ENCODE measurements around the gene CDIP1. TPM values are rescaled to one million over a fixed set of nuclear protein-coding genes. Genes with fewer than 3 reads are reported as not detected.

Gene CDIP1
- total RNA-seq: 18.5 TPM

DNA sequence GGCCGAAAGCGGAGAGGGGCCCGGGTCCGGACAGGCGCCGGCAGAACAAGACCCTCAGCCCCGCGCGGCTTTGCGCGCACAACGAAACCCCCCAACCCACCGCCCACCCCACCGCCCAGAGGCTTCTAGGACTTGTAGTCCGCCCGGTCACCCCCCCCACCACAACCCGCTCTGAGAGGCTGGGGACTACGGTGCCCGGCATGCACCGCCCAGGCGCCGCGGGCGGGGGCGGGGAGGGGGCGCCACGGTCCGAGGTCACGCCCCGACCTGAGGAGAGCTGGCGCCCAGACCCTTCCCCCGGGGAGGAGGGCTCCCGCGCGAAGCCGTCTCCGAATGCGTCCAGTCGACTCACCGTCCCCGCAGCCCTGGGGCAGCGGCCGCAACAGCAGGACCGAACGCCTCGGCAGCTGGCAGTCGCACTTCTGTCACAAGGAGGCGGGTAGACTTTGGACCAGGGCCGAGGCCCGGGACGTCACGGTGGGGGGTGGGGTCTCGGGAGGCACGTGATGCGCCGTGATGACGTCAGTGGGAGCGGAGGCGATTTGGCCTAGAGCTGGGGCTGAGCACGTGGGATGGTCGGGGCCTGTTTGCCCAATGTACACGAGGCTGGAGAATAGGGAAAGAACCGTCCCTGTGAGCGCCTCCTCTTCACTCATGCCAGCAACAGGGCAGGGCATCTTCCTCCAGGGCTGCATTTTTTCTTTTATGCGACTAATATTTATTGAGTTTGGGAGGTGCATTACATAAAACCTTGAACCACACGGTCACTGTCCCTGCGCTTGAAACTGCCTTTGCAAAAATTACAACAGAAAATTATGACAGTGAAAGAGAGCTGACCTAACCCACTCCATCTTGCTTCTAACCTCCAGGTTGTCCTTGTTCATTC lies at the start of gene CDIP1:
Gene CDIP1 (minus strand): TSS at position 424 of the 886 bp plus-strand sequence. CDS start 24,643 bp downstream, outside the sequence.

DNA sequence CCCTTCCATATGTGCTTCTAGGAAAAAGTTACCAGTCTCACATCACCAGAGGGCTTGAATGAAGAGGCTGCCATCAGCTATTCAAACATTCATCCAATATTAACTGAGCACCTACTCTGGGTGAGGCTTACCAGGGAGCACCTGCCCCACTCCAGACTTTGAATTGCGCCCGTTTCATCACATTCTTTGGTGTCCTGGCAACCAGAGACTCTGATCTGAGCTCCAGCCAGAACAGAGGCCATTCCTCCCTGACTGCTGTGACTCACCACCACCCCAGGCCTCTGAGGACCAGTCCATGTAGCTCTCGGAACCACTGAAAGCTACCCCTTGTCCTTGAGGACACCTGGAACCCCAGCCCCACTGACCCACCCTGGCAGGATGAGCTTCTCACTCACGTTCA lies 17.5 kb upstream of the CDIP1 start, which contains the start of gene C16orf96:
Gene C16orf96 (plus strand): TSS at position 229 of the 400 bp plus-strand sequence. CDS start 150 bp downstream, at position 379.

DNA sequence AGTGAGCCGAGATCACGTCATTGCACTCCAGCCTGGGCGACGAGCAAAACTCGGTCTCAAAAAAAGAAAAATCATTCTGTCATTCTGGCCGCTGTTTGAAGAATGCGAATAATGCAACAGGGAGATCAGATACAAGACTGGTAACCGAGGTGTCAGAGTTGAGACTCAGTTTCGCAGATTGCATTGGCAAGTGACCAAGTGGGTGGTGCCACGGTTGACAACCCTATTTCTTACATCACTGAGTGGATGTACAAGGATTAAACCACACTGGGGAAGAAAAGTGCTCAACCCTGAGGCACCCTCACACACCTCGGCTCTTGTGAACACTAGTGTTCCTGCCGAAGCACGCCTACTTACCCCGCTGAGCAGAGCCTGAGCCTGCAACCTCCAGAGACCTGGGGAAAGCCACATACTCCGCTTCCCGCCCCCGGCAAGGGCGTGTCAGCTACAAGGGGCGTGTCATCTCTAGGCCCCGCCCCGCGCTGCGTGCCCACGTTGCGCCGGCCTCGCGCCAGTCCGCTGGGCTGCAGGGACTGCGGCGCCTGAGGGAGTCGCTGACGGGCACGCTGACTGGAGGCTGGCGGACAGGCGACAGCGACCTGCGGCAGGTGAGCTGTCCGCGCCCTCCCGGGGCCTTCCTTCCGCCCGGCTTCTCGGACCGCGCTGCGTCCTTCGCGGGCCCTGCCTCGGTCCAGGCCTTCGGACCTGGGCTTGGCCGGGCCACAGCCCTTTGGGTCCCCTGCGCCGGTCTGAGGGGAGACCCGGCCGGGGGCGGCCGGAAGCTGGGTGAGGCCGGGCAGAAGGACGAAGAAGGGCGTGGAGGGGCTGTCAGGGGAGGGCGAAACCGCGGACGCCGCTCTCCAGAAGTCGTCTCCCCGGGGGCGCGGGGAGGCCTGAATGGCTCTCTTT lies 62.4 kb downstream of the CDIP1 start, which contains the start of gene HMOX2:
Gene HMOX2 (plus strand): TSS at position 519 of the 909 bp plus-strand sequence. CDS start 29,127 bp downstream, outside the sequence.

DNA sequence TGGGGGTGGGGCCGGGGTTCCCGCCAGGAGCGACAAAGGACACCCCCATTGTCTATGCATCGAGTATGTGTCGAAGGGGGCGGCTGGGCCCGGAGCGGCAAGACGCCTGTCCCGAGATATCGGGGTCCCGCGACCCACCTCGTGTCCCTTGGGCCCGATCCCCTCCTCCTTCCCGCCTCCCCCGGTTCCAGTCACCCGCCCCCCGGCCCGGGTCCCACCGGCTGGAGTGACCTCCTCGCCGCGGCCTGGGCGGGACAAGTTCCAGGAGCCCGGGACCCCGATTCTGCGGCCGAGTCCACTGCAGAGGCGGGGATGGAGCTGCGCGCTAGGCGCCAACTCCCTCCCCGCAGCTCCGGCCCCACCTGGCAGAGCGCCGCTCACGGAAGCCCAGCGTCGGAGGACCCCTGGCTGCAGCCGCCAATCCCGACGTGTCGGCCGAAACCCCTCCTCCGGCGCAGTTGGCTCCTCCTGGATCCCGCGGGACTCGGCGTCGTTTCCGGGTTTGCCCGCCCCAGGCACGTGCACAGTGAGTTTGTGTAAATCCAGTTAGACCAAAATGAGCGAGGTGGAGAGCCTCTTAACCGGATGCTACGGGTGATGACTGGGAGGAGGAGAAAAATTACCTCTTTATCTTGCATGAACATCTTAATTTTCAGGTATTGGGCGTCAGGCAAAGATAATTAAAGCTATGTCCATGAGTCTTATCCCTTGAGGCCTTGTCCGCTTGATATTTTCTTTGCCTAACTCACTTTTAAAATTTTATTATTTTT lies 64.2 kb downstream of the CDIP1 start, which contains the start of gene NMRAL1:
Gene NMRAL1 (minus strand): TSS at position 434 of the 770 bp plus-strand sequence. CDS start 493 bp downstream, outside the sequence.

Other genes starting within 250 kb of the CDIP1 start
- 5.8 TPM for gene GLIS2, start 222.7 kb downstream of the CDIP1 start, total RNA-seq
- gene PAM16, start 187.5 kb downstream of the CDIP1 start, total RNA-seq: 26.1 TPM
- gene VASN, start 166.9 kb downstream of the CDIP1 start, total RNA-seq: 3.0 TPM
- gene CORO7, start 122.2 kb downstream of the CDIP1 start, total RNA-seq: 29.5 TPM
- gene DNAJA3, start 112.9 kb downstream of the CDIP1 start, total RNA-seq: 33.0 TPM
- 49.1 TPM for gene NMRAL1, start 64.1 kb downstream of the CDIP1 start, total RNA-seq
- 58.8 TPM for gene HMOX2, start 62.4 kb downstream of the CDIP1 start, total RNA-seq
- gene C16orf96, start 17.6 kb upstream of the CDIP1 start, total RNA-seq: 0.46 TPM
- gene UBALD1, start 76.1 kb upstream of the CDIP1 start, total RNA-seq: 2.1 TPM
- gene MGRN1, start 86.1 kb upstream of the CDIP1 start, total RNA-seq: 43.8 TPM
- 47.5 TPM for gene NUDT16L1, start 154.8 kb upstream of the CDIP1 start, total RNA-seq
- gene ANKS3, start 195.5 kb upstream of the CDIP1 start, total RNA-seq: 44.3 TPM
- 2.1 TPM for gene DNAAF8, start 195.8 kb upstream of the CDIP1 start, total RNA-seq
- 8.8 TPM for gene ZNF500, start 228.4 kb upstream of the CDIP1 start, total RNA-seq
- gene SEPTIN12, start 249.6 kb upstream of the CDIP1 start, total RNA-seq: not detected